ENCODE data around the gene ST3GAL3.
A peak's percentile ranks its signal among the peaks of the same experiment; 100 is the strongest.
"Not testable (repeated sequence)": the region's sequence is repeated elsewhere in the genome, so short reads cannot be mapped to it uniquely, and the experiment has no call there.

ST3GAL3 gene

DNA sequence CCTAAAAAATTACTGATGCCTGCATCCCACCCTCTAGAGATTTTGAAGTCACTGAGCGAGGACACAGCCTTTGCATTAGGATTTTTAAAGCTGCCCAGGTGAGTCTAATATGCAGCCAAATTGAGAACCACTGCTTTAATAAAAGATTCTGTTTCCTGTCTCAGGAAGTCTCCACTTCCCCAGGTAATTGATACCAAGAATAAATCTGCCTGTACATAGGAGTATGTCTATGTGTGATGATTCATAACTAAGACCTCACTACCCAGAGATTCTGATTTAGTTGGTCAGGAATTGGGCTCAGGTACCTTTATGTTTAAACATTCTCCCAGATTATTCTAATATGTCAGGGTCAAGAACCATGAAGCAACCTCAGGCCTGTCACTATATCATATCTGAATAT, 117.5 kb downstream of the ST3GAL3 start:
- no peak overlapping the region for H3K4me3 Mint-ChIP-seq
- no peaks in the 10 kb centered on the region for H3K4me1 Mint-ChIP-seq (ENCODE audit: low read depth)
- H3K36me3 Mint-ChIP-seq (ENCODE audit: low read depth): peaks cover 26% of the 10 kb centered on the region
- no peaks in the 10 kb centered on the region for H3K9me3 Mint-ChIP-seq
- H3K27me3 Mint-ChIP-seq: no peaks in the 10 kb centered on the region
- DNase-seq: no peak
- no peak overlapping the region for H3K27ac Mint-ChIP-seq

DNA sequence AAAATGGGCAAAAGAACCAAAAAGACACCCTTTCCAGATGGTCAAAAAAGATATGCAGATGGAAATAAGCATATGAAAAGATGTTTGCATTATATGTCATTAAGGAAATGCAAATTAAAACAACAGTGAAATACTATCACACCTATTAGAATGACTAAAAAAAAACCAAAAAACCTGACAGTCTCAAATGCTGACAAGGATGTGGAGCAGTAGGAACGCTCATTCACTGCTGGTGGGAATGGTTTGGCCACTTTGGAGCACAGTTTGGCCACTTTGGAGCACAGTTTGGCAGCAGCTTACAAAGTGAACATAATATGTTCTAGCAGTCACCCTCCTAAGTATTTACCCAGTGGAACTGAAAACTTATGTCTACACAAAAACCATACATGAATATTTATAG, 121.2 kb downstream of the ST3GAL3 start:
- no peak overlapping the region for H3K27ac Mint-ChIP-seq
- H3K36me3 Mint-ChIP-seq (ENCODE audit: low read depth): peaks cover 16% of the 10 kb centered on the region
- H3K27me3 Mint-ChIP-seq: no peaks in the 10 kb centered on the region
- no peak for DNase-seq
- no peak overlapping the region for H3K4me3 Mint-ChIP-seq
- H3K4me1 Mint-ChIP-seq (ENCODE audit: low read depth): peaks cover 30% of the 10 kb centered on the region
- H3K9me3 Mint-ChIP-seq: no peaks in the 10 kb centered on the region

DNA sequence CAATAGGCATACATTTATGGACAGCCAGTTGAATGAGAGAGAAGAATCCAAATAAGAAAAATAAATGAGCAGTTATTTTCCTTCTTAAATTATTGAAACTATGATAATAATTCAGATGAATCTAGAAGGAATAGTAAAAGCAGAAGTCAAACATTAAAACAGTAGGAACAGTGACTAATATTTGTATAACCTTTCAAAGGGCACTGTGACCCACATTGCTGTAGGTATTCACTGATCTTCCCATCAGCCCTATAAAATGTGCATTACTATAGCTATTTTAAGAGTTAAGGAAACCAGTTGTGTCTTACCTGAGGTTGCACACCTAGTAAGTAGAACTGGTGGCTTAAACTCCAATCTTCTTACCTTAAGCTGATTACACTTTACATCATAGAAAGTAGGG, 123.5 kb downstream of the ST3GAL3 start:
- DNase-seq: no peak
- no peaks in the 10 kb centered on the region for H3K27me3 Mint-ChIP-seq
- no peak overlapping the region for H3K27ac Mint-ChIP-seq
- H3K4me3 Mint-ChIP-seq: no peak overlapping the region
- H3K36me3 Mint-ChIP-seq (ENCODE audit: low read depth): peaks cover 11% of the 10 kb centered on the region
- peaks cover 51% of the 10 kb centered on the region for H3K4me1 Mint-ChIP-seq (ENCODE audit: low read depth)
- H3K9me3 Mint-ChIP-seq: no peaks in the 10 kb centered on the region

DNA sequence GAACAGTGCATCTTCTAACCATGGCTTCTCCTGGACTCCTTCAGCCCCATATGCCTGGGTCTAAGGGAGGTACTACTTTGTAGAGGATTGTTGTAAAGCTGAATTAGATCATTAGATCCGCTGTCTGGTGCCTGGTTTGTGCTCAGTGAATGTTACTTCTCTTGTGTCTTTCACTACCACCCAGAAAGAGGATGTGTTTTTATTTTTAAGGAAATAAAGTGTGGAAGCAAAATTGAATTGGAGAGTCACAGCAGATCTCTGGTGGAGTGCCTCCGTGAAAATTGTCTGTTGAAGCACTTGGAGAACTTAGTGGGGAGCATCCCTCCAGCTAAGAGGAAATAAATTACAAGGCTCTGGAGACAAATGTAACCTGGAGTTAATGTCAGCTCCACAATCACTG, 124.5 kb downstream of the ST3GAL3 start:
- DNase-seq: no peak
- peaks cover 61% of the 10 kb centered on the region for H3K4me1 Mint-ChIP-seq (ENCODE audit: low read depth)
- H3K27me3 Mint-ChIP-seq: no peaks in the 10 kb centered on the region
- no peaks in the 10 kb centered on the region for H3K9me3 Mint-ChIP-seq
- peaks cover 7% of the 10 kb centered on the region for H3K36me3 Mint-ChIP-seq (ENCODE audit: low read depth)
- H3K27ac Mint-ChIP-seq: no peak overlapping the region
- no peak overlapping the region for H3K4me3 Mint-ChIP-seq

DNA sequence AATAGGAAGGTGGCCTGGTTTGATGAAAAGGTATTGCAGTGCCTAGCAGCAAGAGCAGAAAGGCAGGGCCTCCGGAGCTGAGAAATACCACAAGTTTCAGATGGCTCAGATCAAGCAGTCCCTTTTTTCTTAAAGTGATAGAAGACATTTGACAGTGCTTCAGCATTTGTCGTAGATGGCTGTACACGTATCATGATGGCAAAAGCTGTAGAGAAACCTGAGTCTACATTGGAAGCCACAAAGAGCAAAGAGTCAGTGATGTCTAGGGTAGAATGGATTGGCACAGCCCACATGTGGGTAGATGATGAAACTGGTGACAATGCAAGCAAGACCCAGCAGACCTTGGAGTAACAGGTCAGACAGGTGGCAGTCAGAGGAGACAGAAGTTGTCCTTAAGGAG, 124.9 kb downstream of the ST3GAL3 start:
- Mint-ChIP-seq H3K4me1 (ENCODE audit: low read depth) (peaks cover 64% of the 10 kb centered on the region), H3K27me3 (no peaks in the 10 kb centered on the region), H3K27ac (peak overlapping the region; percentile 20), H3K9me3 (no peaks in the 10 kb centered on the region), H3K36me3 (ENCODE audit: low read depth) (peaks cover 6% of the 10 kb centered on the region), H3K4me3 (no peak overlapping the region)
- DNase-seq: no peak

DNA sequence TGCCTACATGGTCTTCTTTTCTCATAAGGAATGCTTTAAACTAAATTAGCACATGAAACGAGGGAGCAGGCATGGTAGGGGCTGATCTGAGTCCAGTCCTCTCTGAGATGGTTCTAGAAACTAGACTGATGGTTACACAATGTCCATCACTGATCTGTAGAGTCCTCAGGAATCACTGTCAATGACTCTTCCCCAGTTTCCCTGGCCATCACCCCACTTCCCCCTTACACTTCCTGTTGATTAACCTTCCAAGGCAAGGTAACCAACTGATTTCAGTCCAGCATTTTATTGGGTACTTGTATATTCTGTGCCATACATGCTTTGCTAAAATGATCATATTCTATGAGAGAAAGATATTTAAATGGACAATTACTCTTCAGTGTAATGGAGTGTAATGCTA, 125.7 kb downstream of the ST3GAL3 start:
- DNase-seq: no peak
- H3K36me3 Mint-ChIP-seq (ENCODE audit: low read depth): peaks cover 2% of the 10 kb centered on the region
- H3K27ac Mint-ChIP-seq: peak overlapping the region; percentile 38
- H3K9me3 Mint-ChIP-seq: no peaks in the 10 kb centered on the region
- no peak overlapping the region for H3K4me3 Mint-ChIP-seq
- peaks cover 64% of the 10 kb centered on the region for H3K4me1 Mint-ChIP-seq (ENCODE audit: low read depth)
- H3K27me3 Mint-ChIP-seq: no peaks in the 10 kb centered on the region

DNA sequence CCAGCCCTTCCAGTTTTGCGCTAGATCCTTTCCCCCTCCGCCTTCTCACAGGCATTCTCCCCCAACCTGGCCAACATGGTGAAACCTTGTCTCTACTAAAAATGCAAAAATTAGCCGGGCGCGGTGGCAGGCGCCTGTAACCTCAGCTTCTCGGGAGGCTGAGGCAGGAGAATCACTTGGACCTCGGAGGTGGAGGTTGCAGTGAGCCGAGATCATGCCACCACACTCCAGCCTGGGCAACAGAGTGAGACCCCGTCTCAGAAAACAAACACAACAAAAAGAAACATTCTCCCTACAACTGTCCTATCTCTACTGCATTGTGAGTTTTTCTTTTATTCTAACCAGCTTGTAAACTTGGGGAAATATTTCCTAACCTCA, 126.6 kb downstream of the ST3GAL3 start:
- H3K4me1 Mint-ChIP-seq (ENCODE audit: low read depth): peaks cover 64% of the 10 kb centered on the region
- H3K4me3 Mint-ChIP-seq, H3K9me3 Mint-ChIP-seq, H3K27me3 Mint-ChIP-seq, DNase-seq: not testable (repeated sequence)
- peaks cover 11% of the 10 kb centered on the region for H3K36me3 Mint-ChIP-seq (ENCODE audit: low read depth)
- peak overlapping the region; percentile 19 for H3K27ac Mint-ChIP-seq

DNA sequence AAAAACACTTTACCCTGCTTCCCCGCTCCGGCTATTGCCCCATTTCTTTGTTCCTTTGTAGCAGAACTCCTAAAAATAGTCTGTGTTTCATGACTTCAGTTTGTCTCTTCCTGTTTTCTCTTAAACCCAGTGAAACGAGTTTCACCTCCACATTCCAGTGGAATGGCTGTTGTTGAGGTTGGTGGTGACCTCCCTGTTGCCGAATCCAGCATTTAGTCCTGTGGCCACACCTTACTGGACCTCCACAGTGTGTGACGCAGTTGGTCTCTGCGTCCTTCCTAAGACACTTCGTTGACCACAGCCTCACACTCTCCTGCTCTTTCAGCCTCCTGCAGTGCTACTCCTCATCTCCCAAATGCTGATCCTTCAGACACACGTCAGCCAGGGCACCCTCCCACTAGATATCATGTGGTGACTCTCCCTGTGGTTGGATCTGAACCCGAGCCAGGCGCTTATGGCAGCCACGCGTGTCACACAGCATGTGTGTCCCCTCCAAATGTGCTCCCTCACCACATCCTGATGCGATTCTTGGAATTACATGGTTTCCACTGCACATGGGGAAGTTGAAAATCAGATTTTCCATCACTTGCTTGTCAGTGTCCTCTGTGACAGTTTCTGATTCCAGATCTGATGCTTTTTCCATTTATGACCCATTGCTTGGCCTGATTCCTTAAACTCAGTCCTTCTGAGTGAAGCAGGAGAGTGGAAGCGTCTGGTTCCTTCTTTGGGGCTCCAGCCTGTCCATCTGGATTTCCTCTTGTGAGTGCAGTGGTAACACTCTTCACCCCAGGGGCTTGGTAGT, 127.1 kb downstream of the ST3GAL3 start:
- no peaks in the 10 kb centered on the region for H3K27me3 Mint-ChIP-seq
- H3K36me3 Mint-ChIP-seq (ENCODE audit: low read depth): peaks cover 17% of the 10 kb centered on the region
- H3K4me3 Mint-ChIP-seq: no peak overlapping the region
- peaks cover 64% of the 10 kb centered on the region for H3K4me1 Mint-ChIP-seq (ENCODE audit: low read depth)
- H3K27ac Mint-ChIP-seq: peak overlapping the region; percentile 19
- DNase-seq: no peak
- H3K9me3 Mint-ChIP-seq: no peaks in the 10 kb centered on the region

DNA sequence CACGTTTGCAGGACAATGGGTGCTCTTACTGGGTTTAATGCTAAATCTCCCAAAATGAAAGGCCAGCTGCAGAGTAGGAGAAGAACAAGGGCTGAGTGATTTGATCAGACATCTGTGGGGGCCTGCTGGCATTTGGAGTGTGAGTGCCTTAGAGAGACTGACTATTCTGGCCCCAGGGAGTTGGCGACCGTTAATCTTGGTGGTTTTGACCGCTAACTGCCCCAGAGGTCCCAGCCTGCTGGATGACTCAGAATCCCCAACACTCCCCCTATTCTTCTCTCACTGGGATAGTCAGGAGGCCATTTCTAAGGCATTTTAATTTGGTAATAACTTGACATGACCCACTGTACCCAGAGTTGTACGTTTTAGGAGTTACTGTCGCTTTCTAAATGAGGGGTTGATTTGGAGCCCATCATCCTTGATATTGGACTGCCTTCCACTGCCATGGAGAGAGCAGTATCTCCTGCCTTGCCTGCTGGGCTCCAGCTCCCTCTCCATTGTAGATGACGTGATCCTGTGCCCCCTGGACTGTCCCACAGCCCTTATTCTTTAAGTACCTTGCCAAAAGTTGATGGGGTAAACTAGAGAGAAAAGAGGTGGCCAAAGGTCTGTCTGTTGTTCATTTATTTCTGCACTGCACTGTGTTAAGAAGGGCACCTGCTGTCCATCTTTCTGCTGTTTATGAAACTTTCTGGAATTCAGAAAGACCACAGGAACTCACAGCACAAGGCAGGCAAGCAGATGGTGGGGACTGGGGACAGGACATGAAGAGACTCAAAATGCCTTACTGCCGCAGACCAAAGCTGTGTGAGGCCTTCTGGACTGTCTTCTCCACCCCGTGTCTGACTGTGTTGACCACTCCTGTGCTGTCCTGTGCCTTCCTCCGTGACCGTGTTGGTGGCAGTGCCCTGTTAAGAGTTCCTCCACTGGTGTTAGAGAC, 128.0 kb downstream of the ST3GAL3 start:
- Mint-ChIP-seq H3K4me3 (no peak overlapping the region), H3K9me3 (no peaks in the 10 kb centered on the region), H3K27ac (peak overlapping the region; percentile 61), H3K36me3 (ENCODE audit: low read depth) (peaks cover 25% of the 10 kb centered on the region), H3K4me1 (ENCODE audit: low read depth) (peaks cover 63% of the 10 kb centered on the region), H3K27me3 (no peaks in the 10 kb centered on the region)
- no peak for DNase-seq

DNA sequence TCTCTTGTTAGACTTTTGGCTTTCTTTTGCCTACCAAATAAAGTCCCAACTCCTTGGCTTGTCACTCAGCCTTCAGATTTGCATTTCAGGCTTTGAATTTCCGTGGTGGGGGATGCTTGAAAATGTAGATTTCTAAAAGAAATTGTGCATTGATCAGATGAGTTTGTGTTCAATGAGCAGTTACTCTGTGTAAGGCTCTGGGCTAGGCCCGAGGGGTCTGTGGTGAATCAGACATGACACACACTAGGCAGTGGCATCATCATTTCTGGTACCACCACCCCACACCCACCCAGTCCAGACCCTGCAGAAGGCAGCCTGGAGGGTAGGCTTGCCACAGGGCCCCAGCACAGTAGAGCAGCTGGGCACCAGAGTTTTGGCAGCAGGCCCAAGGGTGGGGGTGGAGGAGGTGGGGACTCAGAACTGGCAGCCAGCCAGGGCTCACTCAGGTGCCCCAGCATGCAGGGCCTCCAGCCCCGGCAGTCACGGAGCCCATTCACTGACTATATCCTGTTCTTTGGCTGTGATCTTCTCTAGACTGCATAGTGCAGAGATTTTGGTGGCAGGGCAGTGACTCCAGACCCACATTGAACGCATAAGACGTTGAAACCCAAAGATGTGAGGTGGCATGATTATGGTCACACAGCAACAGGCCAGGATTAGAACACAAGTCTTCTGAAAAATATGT, 129.1 kb downstream of the ST3GAL3 start:
- no peaks in the 10 kb centered on the region for H3K27me3 Mint-ChIP-seq
- H3K4me3 Mint-ChIP-seq: no peak overlapping the region
- H3K4me1 Mint-ChIP-seq (ENCODE audit: low read depth): peaks cover 54% of the 10 kb centered on the region
- H3K9me3 Mint-ChIP-seq: no peaks in the 10 kb centered on the region
- peaks cover 35% of the 10 kb centered on the region for H3K36me3 Mint-ChIP-seq (ENCODE audit: low read depth)
- peak overlapping the region; percentile 74 for H3K27ac Mint-ChIP-seq
- DNase-seq: peak; percentile 78

DNA sequence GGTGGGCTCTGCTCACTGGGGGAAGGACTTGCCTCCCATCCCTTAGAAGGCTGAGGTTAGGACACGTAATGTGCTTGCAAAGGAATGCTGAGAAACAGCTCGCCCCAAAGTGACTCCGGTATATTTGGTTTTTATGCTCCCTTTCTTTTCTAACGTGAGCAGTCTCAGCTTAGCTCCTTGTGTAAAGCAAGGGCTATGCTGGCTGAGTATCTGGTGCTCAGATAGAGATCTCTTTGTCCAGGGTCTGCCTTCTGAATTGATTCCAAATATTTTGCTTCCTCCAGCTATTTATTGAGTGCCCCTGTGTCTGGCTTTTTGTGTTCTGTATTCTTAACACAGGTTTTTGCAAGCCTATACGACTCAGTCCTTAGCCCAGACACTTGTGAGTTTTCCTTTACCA, 131.7 kb downstream of the ST3GAL3 start:
- H3K4me1 Mint-ChIP-seq (ENCODE audit: low read depth): peaks cover 31% of the 10 kb centered on the region
- no peak overlapping the region for H3K4me3 Mint-ChIP-seq
- H3K9me3 Mint-ChIP-seq: no peaks in the 10 kb centered on the region
- peaks cover 59% of the 10 kb centered on the region for H3K36me3 Mint-ChIP-seq (ENCODE audit: low read depth)
- no peak overlapping the region for H3K27ac Mint-ChIP-seq
- DNase-seq: no peak
- H3K27me3 Mint-ChIP-seq: no peaks in the 10 kb centered on the region

DNA sequence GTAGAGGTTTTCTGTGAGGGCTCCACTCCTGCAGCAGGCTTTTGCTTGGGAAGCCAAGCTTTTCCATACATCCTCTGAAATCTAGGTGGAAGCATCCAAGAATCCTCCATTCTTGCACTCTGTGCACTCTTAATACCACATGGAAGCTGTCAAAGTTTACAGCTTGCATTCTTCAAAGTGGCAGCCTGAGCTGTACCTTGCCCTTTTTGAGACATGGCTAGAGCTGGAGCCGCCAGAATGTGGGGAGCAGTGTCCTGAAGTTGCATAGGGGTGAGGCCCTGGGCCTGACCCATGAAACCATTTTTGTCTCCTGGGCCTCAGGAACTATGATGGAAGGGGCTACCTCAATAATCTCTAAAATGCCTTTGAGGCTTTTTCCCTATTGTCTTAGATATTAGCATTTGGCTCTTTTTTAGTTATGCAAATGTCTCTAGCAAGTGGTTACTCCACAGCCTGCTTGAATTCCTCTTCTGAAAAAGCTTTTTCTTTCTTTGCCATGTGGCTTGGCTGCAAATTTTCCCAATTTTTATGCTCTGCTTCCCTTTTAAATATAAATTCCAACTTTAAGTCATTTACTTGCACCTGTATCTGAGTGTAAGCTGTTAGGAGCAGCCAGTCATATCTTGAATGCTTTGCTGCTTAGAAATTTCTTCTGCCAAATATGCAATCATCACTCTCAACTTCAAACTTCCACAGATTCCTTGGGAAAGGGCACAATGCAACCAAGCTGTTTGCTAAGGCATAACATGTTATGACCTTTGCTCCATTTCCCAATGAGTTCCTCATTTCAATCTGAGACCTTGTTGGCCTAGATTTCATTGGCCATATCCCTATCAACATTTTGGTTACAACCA, 134.2 kb downstream of the ST3GAL3 start:
- H3K27me3 Mint-ChIP-seq: no peaks in the 10 kb centered on the region
- H3K9me3 Mint-ChIP-seq: no peaks in the 10 kb centered on the region
- no peak for DNase-seq
- no peak overlapping the region for H3K27ac Mint-ChIP-seq
- peaks cover 6% of the 10 kb centered on the region for H3K4me1 Mint-ChIP-seq (ENCODE audit: low read depth)
- H3K36me3 Mint-ChIP-seq (ENCODE audit: low read depth): peaks cover 62% of the 10 kb centered on the region
- H3K4me3 Mint-ChIP-seq: no peak overlapping the region

DNA sequence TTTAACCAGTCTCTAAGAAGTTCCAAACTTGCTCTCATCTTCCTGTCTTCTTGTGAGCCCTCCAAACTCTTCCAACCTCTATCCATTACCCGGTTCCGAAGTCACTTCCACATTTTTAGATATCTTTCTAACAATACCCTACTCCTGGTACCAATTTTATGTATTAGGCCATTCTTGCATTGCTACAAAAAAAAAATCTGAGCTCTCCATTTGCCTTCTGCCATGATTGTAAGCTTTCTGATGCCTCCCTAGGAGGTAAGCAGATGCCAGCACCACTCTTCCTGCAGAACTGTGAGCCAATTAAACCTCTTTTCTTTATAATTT, 134.8 kb downstream of the ST3GAL3 start:
- H3K9me3 Mint-ChIP-seq: no peaks in the 10 kb centered on the region
- H3K4me1 Mint-ChIP-seq (ENCODE audit: low read depth): peaks cover 5% of the 10 kb centered on the region
- H3K27ac Mint-ChIP-seq: no peak overlapping the region
- H3K4me3 Mint-ChIP-seq: no peak overlapping the region
- DNase-seq: no peak
- no peaks in the 10 kb centered on the region for H3K27me3 Mint-ChIP-seq
- H3K36me3 Mint-ChIP-seq (ENCODE audit: low read depth): peaks cover 62% of the 10 kb centered on the region

DNA sequence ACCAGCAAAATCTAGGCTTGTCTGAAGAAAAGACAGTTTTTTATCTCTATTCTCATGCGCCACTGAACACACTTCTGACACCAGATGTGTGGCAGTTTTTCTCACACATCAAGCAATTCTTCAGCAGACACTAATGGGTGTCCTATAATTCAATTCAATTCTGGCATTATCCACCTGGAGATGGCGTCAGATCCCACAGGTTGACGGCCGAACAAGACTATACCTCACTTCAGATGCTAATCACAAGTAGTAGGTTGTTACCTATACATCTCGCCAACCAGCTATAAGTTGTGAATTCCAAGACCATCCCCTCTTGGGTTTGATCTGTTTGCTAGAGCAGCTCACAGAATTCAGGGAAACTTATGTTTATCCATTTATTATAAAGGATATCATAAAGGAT, 136.3 kb downstream of the ST3GAL3 start:
- no peak for DNase-seq
- Mint-ChIP-seq H3K4me3 (no peak overlapping the region), H3K27me3 (no peaks in the 10 kb centered on the region), H3K4me1 (ENCODE audit: low read depth) (peaks cover 9% of the 10 kb centered on the region), H3K9me3 (no peaks in the 10 kb centered on the region), H3K27ac (no peak overlapping the region), H3K36me3 (ENCODE audit: low read depth) (peaks cover 55% of the 10 kb centered on the region)
